Upper lobe of left lung (tissue), 6 donors: ENCODE data around the gene TBCD. TPM values are rescaled to one million over a fixed set of nuclear protein-coding genes. Genes with fewer than 3 reads are reported as not detected.
A peak's percentile ranks its signal among the peaks of the same experiment; 100 is the strongest.
"Not testable (repeated sequence)": the region's sequence is repeated elsewhere in the genome, so short reads cannot be mapped to it uniquely, and the experiment has no call there.

Experiments used
- ATAC-seq, 2 donors: fragments of 200-7000 bp; cut with Tn5 transposase; one replicate each; pipeline ENCODE4 v1.9.1; 2022; ENCODE audit warnings: mild to moderate bottlenecking in 2 of 2, moderate library complexity in 2 of 2; ENCODE audit not compliant: low FRiP score in 2 of 2
- DNase-seq, 2 donors: peaks; one replicate each; pipeline ENCODE4 v3.0.0-alpha.2; 2019 to 2020
- H3K27ac ChIP-seq, 4 donors: fragments of 200-600 bp; sonication (generic); one replicate each; pipeline ENCODE4 v1.5.1; 2016 to 2019
- H3K27me3 ChIP-seq, 4 donors: fragments of 200-600 bp; sonication (generic); one replicate each; pipeline ENCODE4 v1.5.1; 2017 to 2019
- H3K36me3 ChIP-seq, 4 donors: fragments of 200-600 bp; sonication (generic); one replicate each; pipeline ENCODE4 v1.5.1; 2016 to 2019
- H3K4me1 ChIP-seq, 4 donors: fragments of 200-600 bp; sonication (generic); one replicate each; pipeline ENCODE4 v1.5.1; 2018 to 2019
- H3K4me3 ChIP-seq, 4 donors: fragments of 200-600 bp; sonication (generic); one replicate each; pipeline ENCODE4 v1.5.1; 2017 to 2019; ENCODE audit warnings: mild to moderate bottlenecking in 2 of 4, moderate library complexity in 1 of 4
- H3K9me3 ChIP-seq, 4 donors: fragments of 200-600 bp; sonication (generic); one replicate each; pipeline ENCODE4 v1.5.1; 2018 to 2019
- EP300 ChIP-seq, 4 donors: sonication (generic); formaldehyde crosslinking; IDR thresholded peaks; one replicate each; pipeline ENCODE4 v1.5.1; 2017; ENCODE audit warnings: antibody characterized with exemption in 4 of 4, control low read depth in 2 of 4
- POLR2A ChIP-seq, 4 donors: fragments of 450-650 bp; IDR thresholded peaks; one replicate each; pipeline ENCODE4 v1.5.1; 2016 to 2017; ENCODE audit warnings: antibody characterized with exemption in 4 of 4, mild to moderate bottlenecking in 2 of 4
- POLR2AphosphoS5 ChIP-seq, 2 donors: sonication (generic); formaldehyde crosslinking; IDR thresholded peaks; one replicate each; pipeline ENCODE4 v1.5.1; 2017; ENCODE audit warnings: antibody characterized with exemption in 2 of 2
- WGBS, 2 donors: methylation state at CpG; one replicate each; pipeline ENCODE4 v1.1.5; 2017 to 2018; 5-methylcytosine and 5-hydroxymethylcytosine counted together
- total RNA-seq, 6 donors: library from RNA; depleted of rRNA in 4 of 6; stranded (reverse); fragments of >200 nt in 4 of 6; gene quantifications; one replicate each; pipeline versions ENCODE4 v1.1.0 to v1.2.1, GENCODE V29; 2016 to 2021
- TF ChIP-seq, protein P1 (sequence below), 6 experiments: fragments of 450-650 bp in 4 of 6; fragments of 200-600 bp in 2 of 6; sonication (generic) in 2 of 6; IDR thresholded peaks; one replicate each; pipeline ENCODE4 v1.5.1; 2016 to 2019; ENCODE audit warnings: antibody characterized with exemption in 6 of 6
- donor health status: DM: no; HTN: no; CAD: no; lungs with moderate emphysema.
- donor health status: DM: no; HTN: yes; CAD: no; lungs with severe emphysema.

TBCD gene
- total RNA-seq, 6 donors from 2014 or later = 71.3 to 262 (median 104) TPM

DNA sequence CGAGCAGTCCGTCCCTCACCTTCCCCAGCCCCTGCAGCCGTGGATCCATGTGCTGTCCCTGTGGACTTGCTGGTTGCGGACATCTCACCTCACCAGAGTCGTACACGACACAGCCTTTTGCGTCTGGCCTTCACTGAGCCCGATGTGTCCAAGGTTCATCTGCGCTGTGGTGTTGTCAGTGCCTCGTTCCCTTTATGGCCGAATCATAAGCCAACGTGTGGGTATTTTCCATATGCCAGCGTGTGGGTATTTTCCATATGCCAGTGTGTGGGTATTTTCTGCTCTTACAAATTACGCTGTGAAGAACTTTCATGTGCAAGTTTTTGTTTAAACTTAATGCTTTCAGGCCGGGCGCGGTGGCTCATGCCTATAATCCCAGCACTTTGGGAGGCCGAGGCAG lies 31.6 kb downstream of the TBCD start:
- no peak overlapping the region for H3K4me3 ChIP-seq
- WGBS, 2 donors = 94 to 97% methylated on average over 18 of the region's 18 CpGs
- peaks cover 0 to 21% (median 10%) of the 10 kb centered on the region in 4 donors for H3K36me3 ChIP-seq
- H3K9me3 ChIP-seq = no peaks in the 10 kb centered on the region
- no peaks in the 10 kb centered on the region for H3K27me3 ChIP-seq
- no peak for TF ChIP-seq EP300 (IDR thresholded peaks at IDR 0.05)
- peaks cover 3 to 10% (median 9%) of the 10 kb centered on the region in 4 donors for H3K4me1 ChIP-seq
- ATAC-seq = no peak
- DNase-seq = no peak
- H3K27ac ChIP-seq = no peak overlapping the region

DNA sequence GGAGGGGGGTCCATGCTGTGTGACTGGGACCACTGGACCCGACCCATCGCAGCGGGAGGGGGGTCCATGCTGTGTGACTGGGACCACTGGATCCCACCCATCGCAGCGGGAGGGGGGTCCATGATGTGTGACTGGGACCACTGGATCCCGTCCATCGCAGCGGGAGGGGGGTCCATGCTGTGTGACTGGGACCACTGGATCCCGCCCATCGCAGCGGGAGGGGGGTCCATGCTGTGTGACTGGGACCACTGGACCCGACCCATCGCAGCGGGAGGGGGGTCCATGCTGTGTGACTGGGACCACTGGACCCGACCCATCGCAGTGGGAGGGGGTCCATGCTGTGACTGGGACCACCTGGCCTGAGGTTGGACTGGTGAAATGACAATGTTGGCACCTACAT lies 33.7 kb downstream of the TBCD start:
- H3K27ac ChIP-seq, H3K9me3 ChIP-seq, H3K4me3 ChIP-seq, H3K27me3 ChIP-seq, DNase-seq, ATAC-seq, H3K4me1 ChIP-seq: not testable (repeated sequence)
- WGBS, 2 donors = 97% methylated on average over 6 of the region's 16 CpGs; no CpG with 5 or more reads in 1 of the 2 donors
- H3K36me3 ChIP-seq = peaks cover 0 to 21% (median 10%) of the 10 kb centered on the region in 4 donors

DNA sequence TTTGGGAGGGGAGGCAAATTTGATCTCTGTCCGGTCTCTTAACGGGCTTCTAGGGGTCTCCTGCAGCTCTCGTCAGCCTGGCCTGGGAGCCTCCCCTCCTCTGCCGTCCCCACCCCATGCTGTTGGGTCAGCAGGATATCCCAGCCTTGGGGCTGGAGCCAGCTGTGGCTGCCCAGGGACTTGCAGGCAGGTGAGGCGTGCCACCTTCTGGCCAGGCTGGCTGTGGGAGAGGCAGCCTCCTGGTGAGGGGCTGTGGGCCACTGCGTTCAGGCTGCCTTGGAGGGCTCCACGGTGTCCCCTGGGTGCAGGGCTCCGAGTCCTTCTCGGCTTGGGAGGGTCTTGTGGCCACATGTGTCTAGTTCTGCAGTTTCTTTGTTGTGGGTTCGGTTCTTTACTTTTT lies 34.6 kb downstream of the TBCD start:
- DNase-seq (peak in 1 of 2 donors; percentile 69), ATAC-seq (no peak)
- no peaks in the 10 kb centered on the region for H3K9me3 ChIP-seq
- no peak for TF ChIP-seq EP300 (IDR thresholded peaks at IDR 0.05)
- no peak for TF ChIP-seq POLR2AphosphoS5 (IDR thresholded peaks at IDR 0.05)
- TF ChIP-seq POLR2A (IDR thresholded peaks at IDR 0.05) = no peak
- TF ChIP-seq, protein P1, sequence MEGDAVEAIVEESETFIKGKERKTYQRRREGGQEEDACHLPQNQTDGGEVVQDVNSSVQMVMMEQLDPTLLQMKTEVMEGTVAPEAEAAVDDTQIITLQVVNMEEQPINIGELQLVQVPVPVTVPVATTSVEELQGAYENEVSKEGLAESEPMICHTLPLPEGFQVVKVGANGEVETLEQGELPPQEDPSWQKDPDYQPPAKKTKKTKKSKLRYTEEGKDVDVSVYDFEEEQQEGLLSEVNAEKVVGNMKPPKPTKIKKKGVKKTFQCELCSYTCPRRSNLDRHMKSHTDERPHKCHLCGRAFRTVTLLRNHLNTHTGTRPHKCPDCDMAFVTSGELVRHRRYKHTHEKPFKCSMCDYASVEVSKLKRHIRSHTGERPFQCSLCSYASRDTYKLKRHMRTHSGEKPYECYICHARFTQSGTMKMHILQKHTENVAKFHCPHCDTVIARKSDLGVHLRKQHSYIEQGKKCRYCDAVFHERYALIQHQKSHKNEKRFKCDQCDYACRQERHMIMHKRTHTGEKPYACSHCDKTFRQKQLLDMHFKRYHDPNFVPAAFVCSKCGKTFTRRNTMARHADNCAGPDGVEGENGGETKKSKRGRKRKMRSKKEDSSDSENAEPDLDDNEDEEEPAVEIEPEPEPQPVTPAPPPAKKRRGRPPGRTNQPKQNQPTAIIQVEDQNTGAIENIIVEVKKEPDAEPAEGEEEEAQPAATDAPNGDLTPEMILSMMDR (IDR thresholded peaks at IDR 0.05) = no peak
- no peaks in the 10 kb centered on the region for H3K27me3 ChIP-seq
- peaks cover 3 to 10% (median 9%) of the 10 kb centered on the region in 4 donors for H3K4me1 ChIP-seq
- no peak overlapping the region for H3K4me3 ChIP-seq
- no peak overlapping the region for H3K27ac ChIP-seq
- 95 to 100% methylated on average over 6 to 10 of the region's 10 CpGs for WGBS, 2 donors
- peaks cover 0 to 23% (median 11%) of the 10 kb centered on the region in 4 donors for H3K36me3 ChIP-seq

DNA sequence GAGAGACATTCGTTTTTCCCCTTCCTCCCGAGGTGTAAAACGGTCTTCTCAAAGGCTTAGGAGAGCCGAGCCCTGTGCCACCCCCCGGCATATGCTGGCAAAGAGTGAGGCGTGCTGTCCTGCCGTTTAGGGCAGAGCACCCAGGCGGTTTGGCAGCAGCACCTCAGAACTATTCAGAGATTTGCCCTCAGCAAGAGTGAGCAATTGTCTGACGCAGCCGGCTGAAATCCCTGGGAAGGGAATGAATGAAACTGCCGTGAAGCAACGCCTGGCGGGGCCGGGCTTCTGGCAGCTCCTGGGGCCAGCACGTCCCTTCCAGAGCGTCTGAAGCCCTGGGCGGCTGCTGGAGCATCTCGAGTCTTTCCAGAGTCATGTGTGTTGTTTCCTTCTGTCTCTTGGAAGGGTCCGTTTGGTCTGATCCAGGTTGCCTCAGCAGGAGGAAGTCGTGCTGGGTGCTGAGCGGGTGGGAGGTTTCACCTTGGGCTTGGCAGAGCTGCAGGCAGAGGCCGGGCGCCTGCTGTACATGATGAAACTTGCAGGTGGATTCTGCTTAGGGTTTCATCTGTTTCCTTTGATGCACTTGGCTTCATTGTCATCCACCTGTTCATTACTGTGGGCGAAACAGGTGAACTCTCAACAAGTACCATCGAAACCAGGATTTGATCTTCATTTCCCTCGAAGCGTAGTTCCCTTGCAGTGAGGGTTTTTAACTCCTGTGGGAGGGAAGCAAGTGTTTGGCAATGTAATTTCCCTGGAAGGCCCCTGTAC lies 35.4 kb downstream of the TBCD start:
- Histone ChIP-seq H3K9me3 (no peaks in the 10 kb centered on the region), H3K36me3 (peaks cover 0 to 25% (median 12%) of the 10 kb centered on the region in 4 donors), H3K27ac (no peak overlapping the region), H3K4me1 (peaks cover under 1 to 5% (median 3%) of the 10 kb centered on the region in 4 donors), H3K4me3 (no peak overlapping the region), H3K27me3 (no peaks in the 10 kb centered on the region)
- no peak for TF ChIP-seq POLR2AphosphoS5 (IDR thresholded peaks at IDR 0.05)
- no peak for TF ChIP-seq EP300 (IDR thresholded peaks at IDR 0.05)
- TF ChIP-seq, protein P1 (IDR thresholded peaks at IDR 0.05) = no peak
- no peak for TF ChIP-seq POLR2A (IDR thresholded peaks at IDR 0.05)
- WGBS, 2 donors = 85 to 91% methylated on average over 15 to 27 of the region's 27 CpGs
- DNase-seq (peak in 1 of 2 donors; percentile 80), ATAC-seq (peak in 1 of 2 donors; percentile 87)

DNA sequence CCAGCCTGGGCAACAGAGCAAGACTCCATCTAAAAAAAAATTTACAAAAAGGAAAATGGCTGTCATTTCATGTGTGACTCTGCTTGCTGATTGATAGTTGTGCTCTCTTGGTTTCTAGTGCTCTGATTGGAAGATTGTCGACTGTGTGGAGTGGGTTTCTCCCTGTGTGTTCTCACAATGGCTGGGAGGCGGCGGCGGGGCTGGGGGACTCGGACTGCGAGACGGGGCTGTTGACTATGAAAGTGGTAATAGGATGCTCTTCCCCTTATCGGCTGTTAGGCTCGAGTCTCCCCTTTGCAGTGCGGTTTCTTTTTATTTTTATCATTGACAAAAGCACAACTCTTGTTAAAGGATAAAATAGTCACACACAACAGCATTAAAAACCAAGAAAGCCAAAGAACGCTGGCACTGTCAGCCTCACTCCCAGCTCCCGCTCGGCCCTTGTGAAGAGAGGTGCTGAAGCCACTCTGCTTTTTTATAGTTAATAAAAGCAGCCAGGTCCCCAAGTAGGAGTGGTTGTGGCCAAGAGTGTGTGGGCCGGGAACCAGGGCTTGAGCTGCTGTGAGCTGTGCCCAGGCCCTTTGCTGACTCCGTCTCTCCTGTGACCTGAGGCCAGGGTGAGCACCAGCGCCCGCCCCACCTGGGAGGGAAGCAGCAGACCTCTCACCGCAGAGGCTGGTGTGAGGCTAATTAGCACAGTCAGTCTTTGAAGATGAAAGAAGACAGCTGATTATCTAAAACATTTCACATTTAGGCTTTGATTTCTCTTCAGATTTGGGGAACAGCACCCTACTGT lies 36.5 kb downstream of the TBCD start:
- WGBS, 2 donors = 92 to 94% methylated on average over 16 to 18 of the region's 18 CpGs
- ATAC-seq (no peak), DNase-seq (peak in 1 of 2 donors; percentile 79)
- Histone ChIP-seq H3K27me3 (no peaks in the 10 kb centered on the region), H3K4me1 (no peaks in the 10 kb centered on the region), H3K9me3 (no peaks in the 10 kb centered on the region), H3K36me3 (peaks cover 0 to 14% (median 7%) of the 10 kb centered on the region in 4 donors), H3K4me3 (no peak overlapping the region), H3K27ac (no peak overlapping the region)
- TF ChIP-seq POLR2AphosphoS5 (IDR thresholded peaks at IDR 0.05) (no peak), POLR2A (IDR thresholded peaks at IDR 0.05) (no peak), EP300 (IDR thresholded peaks at IDR 0.05) (no peak)
- TF ChIP-seq, protein P1 (IDR thresholded peaks at IDR 0.05) = no peak
